ENCODE measurements around the gene KLHL15.

GRCh38 chrX:23939203-23939602, 87.8 kb downstream of the KLHL15 start:
- TF ChIP-seq TMF1 (CRISPR knock-in tag; IDR thresholded peaks at IDR 0.05; ENCODE audit: low read depth) = no peak
- no peak for TF ChIP-seq ZFP36 (IDR thresholded peaks at IDR 0.05; ENCODE audit: borderline replicate concordance, low read depth, low read length, partially characterized antibody)
- no peak for TF ChIP-seq SUZ12 (IDR thresholded peaks at IDR 0.05; ENCODE audit: low read depth, low read length)
- no peak for TF ChIP-seq SALL2 (CRISPR knock-in tag; IDR thresholded peaks at IDR 0.05)
- TF ChIP-seq, protein P1, sequence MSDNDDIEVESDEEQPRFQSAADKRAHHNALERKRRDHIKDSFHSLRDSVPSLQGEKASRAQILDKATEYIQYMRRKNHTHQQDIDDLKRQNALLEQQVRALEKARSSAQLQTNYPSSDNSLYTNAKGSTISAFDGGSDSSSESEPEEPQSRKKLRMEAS (IDR thresholded peaks at IDR 0.05) = no peak
- TF ChIP-seq STAT5B (CRISPR knock-in tag; IDR thresholded peaks at IDR 0.05) = no peak
- TF ChIP-seq, protein P2, sequence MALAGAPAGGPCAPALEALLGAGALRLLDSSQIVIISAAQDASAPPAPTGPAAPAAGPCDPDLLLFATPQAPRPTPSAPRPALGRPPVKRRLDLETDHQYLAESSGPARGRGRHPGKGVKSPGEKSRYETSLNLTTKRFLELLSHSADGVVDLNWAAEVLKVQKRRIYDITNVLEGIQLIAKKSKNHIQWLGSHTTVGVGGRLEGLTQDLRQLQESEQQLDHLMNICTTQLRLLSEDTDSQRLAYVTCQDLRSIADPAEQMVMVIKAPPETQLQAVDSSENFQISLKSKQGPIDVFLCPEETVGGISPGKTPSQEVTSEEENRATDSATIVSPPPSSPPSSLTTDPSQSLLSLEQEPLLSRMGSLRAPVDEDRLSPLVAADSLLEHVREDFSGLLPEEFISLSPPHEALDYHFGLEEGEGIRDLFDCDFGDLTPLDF (CRISPR knock-in tag; IDR thresholded peaks at IDR 0.05) = no peak
- no peak for TF ChIP-seq RNF2 (conservative IDR thresholded peaks at IDR 0.05; ENCODE audit: low read depth)
- TF ChIP-seq RARG (CRISPR knock-in tag; IDR thresholded peaks at IDR 0.05; ENCODE audit: low read depth) = no peak
- TF ChIP-seq, protein P3, sequence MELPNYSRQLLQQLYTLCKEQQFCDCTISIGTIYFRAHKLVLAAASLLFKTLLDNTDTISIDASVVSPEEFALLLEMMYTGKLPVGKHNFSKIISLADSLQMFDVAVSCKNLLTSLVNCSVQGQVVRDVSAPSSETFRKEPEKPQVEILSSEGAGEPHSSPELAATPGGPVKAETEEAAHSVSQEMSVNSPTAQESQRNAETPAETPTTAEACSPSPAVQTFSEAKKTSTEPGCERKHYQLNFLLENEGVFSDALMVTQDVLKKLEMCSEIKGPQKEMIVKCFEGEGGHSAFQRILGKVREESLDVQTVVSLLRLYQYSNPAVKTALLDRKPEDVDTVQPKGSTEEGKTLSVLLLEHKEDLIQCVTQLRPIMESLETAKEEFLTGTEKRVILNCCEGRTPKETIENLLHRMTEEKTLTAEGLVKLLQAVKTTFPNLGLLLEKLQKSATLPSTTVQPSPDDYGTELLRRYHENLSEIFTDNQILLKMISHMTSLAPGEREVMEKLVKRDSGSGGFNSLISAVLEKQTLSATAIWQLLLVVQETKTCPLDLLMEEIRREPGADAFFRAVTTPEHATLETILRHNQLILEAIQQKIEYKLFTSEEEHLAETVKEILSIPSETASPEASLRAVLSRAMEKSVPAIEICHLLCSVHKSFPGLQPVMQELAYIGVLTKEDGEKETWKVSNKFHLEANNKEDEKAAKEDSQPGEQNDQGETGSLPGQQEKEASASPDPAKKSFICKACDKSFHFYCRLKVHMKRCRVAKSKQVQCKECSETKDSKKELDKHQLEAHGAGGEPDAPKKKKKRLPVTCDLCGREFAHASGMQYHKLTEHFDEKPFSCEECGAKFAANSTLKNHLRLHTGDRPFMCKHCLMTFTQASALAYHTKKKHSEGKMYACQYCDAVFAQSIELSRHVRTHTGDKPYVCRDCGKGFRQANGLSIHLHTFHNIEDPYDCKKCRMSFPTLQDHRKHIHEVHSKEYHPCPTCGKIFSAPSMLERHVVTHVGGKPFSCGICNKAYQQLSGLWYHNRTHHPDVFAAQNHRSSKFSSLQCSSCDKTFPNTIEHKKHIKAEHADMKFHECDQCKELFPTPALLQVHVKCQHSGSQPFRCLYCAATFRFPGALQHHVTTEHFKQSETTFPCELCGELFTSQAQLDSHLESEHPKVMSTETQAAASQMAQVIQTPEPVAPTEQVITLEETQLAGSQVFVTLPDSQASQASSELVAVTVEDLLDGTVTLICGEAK (IDR thresholded peaks at IDR 0.05) = no peak
- TF ChIP-seq, protein P3 (CRISPR knock-in tag; IDR thresholded peaks at IDR 0.05) = no peak
- no peak for TF ChIP-seq ZBTB7A (CRISPR knock-in tag; IDR thresholded peaks at IDR 0.05)
- TF ChIP-seq TSC22D2 (CRISPR knock-in tag; IDR thresholded peaks at IDR 0.05; ENCODE audit: borderline replicate concordance) = no peak
- TF ChIP-seq, protein P4, sequence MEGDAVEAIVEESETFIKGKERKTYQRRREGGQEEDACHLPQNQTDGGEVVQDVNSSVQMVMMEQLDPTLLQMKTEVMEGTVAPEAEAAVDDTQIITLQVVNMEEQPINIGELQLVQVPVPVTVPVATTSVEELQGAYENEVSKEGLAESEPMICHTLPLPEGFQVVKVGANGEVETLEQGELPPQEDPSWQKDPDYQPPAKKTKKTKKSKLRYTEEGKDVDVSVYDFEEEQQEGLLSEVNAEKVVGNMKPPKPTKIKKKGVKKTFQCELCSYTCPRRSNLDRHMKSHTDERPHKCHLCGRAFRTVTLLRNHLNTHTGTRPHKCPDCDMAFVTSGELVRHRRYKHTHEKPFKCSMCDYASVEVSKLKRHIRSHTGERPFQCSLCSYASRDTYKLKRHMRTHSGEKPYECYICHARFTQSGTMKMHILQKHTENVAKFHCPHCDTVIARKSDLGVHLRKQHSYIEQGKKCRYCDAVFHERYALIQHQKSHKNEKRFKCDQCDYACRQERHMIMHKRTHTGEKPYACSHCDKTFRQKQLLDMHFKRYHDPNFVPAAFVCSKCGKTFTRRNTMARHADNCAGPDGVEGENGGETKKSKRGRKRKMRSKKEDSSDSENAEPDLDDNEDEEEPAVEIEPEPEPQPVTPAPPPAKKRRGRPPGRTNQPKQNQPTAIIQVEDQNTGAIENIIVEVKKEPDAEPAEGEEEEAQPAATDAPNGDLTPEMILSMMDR (CRISPR knock-in tag; IDR thresholded peaks at IDR 0.05) = no peak
- no peak for TF ChIP-seq ETS1 (CRISPR knock-in tag; IDR thresholded peaks at IDR 0.05)

Measured in HepG2 (cell line).